Spleen (tissue), 11 donors: ENCODE measurements around the gene TMCO4. TPM values are rescaled to one million over a fixed set of nuclear protein-coding genes. Genes with fewer than 3 reads are reported as not detected.
A peak's percentile ranks its signal among the peaks of the same experiment; 100 is the strongest.
"Not testable (repeated sequence)": the region's sequence is repeated elsewhere in the genome, so short reads cannot be mapped to it uniquely, and the experiment has no call there.

Experiments used
- DNase-seq: peaks from one replicate; pipeline ENCODE4 v3.0.0-alpha.2; 2020
- H3K27ac ChIP-seq, 8 donors: fragments of 200-600 bp; sonication (generic) in 7 of 8; 1 replicate in 4 of 8; 2 replicates in 4 of 8; pipeline versions ENCODE4 v1.5.0 to v1.8.0; 2016 to 2021; ENCODE audit warnings: inconsistent platforms in 4 of 8, mild to moderate bottlenecking in 4 of 8, moderate library complexity in 1 of 8
- H3K27me3 ChIP-seq, 7 donors: fragments of 200-600 bp; sonication (generic) in 6 of 7; replicated peaks in 1 of 7; 1 replicate in 4 of 7; 2 replicates in 3 of 7; pipeline versions ENCODE4 v1.5.0 to v1.8.0; 2016 to 2021; ENCODE audit warnings: inconsistent platforms in 3 of 7, mild to moderate bottlenecking in 1 of 7
- H3K36me3 ChIP-seq, 6 donors: fragments of 200-600 bp; sonication (generic) in 5 of 6; 1 replicate in 4 of 6; 2 replicates in 2 of 6; pipeline versions ENCODE4 v1.5.0 to v1.8.0; 2016 to 2021; ENCODE audit warnings: inconsistent platforms in 2 of 6
- H3K4me1 ChIP-seq, 6 donors: fragments of 200-600 bp; sonication (generic) in 5 of 6; 1 replicate in 3 of 6; 2 replicates in 3 of 6; pipeline versions ENCODE4 v1.5.0 to v1.8.0; 2016 to 2021; ENCODE audit warnings: inconsistent platforms in 3 of 6
- H3K4me3 ChIP-seq, 8 donors: fragments of 200-600 bp; sonication (generic) in 7 of 8; 1 replicate in 4 of 8; 2 replicates in 4 of 8; pipeline versions ENCODE4 v1.5.0 to v1.8.0; 2016 to 2021; ENCODE audit warnings: inconsistent platforms in 4 of 8, mild to moderate bottlenecking in 4 of 8, moderate library complexity in 2 of 8
- H3K9me3 ChIP-seq, 8 donors: fragments of 200-600 bp; sonication (generic) in 7 of 8; 1 replicate in 4 of 8; 2 replicates in 4 of 8; pipeline versions ENCODE4 v1.5.0 to v1.8.0; 2016 to 2021; ENCODE audit warnings: inconsistent platforms in 4 of 8
- POLR2A ChIP-seq, 3 donors: fragments of 450-650 bp; IDR thresholded peaks; one replicate each; pipeline ENCODE4 v1.5.1; 2017; ENCODE audit warnings: antibody characterized with exemption in 3 of 3, mild to moderate bottlenecking in 1 of 3
- POLR2AphosphoS5 ChIP-seq, 3 donors: sonication (generic); formaldehyde crosslinking; IDR thresholded peaks; one replicate each; pipeline ENCODE4 v1.5.1; 2017; ENCODE audit warnings: antibody characterized with exemption in 3 of 3
- WGBS, 5 donors: extraction: QIAGEN DNeasy Blood & Tissue Kit in 3 of 5; methylation state at CpG; one replicate each; pipeline versions ENCODE4 v1.1.5 to v1.1.7; 2013 to 2018; 5-methylcytosine and 5-hydroxymethylcytosine counted together
- intact Hi-C: fragments of 100-400 bp; cut with DNase I; formaldehyde crosslinking; loops from one replicate; pipeline ENCODE4 v1.15.0; 2023; ENCODE audit warnings: low total_unique reads
- polyA plus RNA-seq, 3 donors: library from polyadenylated mRNA; stranded (reverse); fragments of 200-250 nt; gene quantifications; one replicate each; pipeline ENCODE4 v1.2.1, GENCODE V29; 2013
- total RNA-seq, 7 donors: library from RNA; depleted of rRNA in 3 of 7; stranded (reverse); fragments of >200 nt in 3 of 7; fragmentation: NEBNext Ultra II Directional in 4 of 7; extraction: Animal tissue kit (Norgen Biotek cat#: 25700) in 4 of 7; gene quantifications; one replicate each; pipeline versions ENCODE4 v1.1.0 to v1.2.1, GENCODE V29; 2016 to 2021
- TF ChIP-seq, protein P1 (sequence below), 11 experiments: fragments of 200-600 bp in 7 of 11; fragments of 450-650 bp in 4 of 11; sonication (generic) in 4 of 11; IDR thresholded peaks in 8 of 11; conservative IDR thresholded peaks in 3 of 11; 1 replicate in 7 of 11; 2 replicates in 4 of 11; pipeline versions ENCODE4 v1.4.0 to v1.8.0; 2016 to 2021; ENCODE audit warnings: antibody characterized with exemption in 11 of 11, inconsistent platforms in 4 of 11, mild to moderate bottlenecking in 1 of 11
- donor health status: healthy with polysubstance abuse.
- donor health status: DM: no; HTN: no; CAD: no; lungs with moderate emphysema.
- donor health status: DM: no; HTN: no; CAD: no.
- donor health status: Bipolar disorder and iron deficiency.
- donor health status: healthy.
- donor health status: DM: no; HTN: no; CAD: no.
- donor health status: DM: yes; HTN: yes; CAD: no.

The TMCO4 gene
- total and polyA plus RNA-seq, 10 donors = 15.4 to 40.8 (median 27.2) TPM

DNA sequence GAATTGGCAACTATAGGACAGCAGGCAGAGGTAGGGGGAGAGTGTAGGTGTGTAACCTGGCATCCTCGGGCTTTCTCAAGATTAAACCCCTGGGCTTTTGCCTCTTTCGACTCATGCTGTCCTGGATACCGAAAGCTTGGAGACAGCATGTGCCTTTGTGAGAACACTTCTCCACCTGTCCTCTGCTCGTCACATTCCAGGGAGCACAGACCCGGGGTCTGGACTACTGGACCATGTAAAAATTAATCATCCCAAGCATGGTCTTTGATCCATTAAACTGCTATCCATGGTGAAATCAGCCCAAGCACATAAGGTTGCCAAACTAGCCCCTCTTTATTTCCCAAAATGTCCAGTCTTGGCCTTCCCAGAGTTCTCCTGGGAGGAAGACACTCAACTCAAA is 24.3 kb upstream of the TMCO4 start:
- no peak for DNase-seq
- Histone ChIP-seq H3K4me1 (no peaks in the 10 kb centered on the region), H3K9me3 (no peaks in the 10 kb centered on the region), H3K4me3 (no peak overlapping the region), H3K27me3 (no peaks in the 10 kb centered on the region), H3K27ac (no peak overlapping the region), H3K36me3 (no peaks in the 10 kb centered on the region)
- TF ChIP-seq, protein P1, sequence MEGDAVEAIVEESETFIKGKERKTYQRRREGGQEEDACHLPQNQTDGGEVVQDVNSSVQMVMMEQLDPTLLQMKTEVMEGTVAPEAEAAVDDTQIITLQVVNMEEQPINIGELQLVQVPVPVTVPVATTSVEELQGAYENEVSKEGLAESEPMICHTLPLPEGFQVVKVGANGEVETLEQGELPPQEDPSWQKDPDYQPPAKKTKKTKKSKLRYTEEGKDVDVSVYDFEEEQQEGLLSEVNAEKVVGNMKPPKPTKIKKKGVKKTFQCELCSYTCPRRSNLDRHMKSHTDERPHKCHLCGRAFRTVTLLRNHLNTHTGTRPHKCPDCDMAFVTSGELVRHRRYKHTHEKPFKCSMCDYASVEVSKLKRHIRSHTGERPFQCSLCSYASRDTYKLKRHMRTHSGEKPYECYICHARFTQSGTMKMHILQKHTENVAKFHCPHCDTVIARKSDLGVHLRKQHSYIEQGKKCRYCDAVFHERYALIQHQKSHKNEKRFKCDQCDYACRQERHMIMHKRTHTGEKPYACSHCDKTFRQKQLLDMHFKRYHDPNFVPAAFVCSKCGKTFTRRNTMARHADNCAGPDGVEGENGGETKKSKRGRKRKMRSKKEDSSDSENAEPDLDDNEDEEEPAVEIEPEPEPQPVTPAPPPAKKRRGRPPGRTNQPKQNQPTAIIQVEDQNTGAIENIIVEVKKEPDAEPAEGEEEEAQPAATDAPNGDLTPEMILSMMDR (IDR thresholded peaks at IDR 0.05 in 8 of 11, conservative IDR thresholded peaks at IDR 0.05 in 3 of 11) = no peak
- TF ChIP-seq POLR2A (IDR thresholded peaks at IDR 0.05) (no peak), POLR2AphosphoS5 (IDR thresholded peaks at IDR 0.05) (no peak)
- intact Hi-C loops = no loop called here
- 73 to 92% (median 88%) methylated on average over 5 of the region's 5 CpGs for WGBS, 5 donors

DNA sequence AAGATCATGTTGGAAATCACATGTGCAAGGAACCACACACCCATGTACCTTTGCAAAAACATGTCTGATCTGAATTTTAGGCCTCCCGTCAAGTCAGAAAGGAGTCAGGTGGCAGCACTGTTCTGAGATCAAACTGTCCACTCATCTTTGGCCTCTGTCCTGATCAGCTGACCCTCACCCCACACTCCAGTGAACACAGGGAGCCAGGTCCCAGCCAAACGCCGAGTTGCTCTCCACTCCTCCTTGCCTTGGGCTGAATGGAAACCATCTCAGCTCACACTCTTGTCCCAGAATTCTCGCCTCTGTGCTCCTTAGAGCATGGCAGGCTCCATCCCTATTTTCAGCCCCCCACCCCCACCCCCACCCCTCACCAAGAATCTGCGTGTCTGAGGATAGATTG is 20.0 kb upstream of the TMCO4 start:
- no peak overlapping the region for H3K27ac ChIP-seq
- peak; percentile 34 for DNase-seq
- H3K36me3 ChIP-seq = no peaks in the 10 kb centered on the region
- no peaks in the 10 kb centered on the region for H3K27me3 ChIP-seq
- H3K4me3 ChIP-seq = no peak overlapping the region
- peaks cover 0 to 8% (median 0%) of the 10 kb centered on the region in 6 donors for H3K4me1 ChIP-seq
- H3K9me3 ChIP-seq = no peaks in the 10 kb centered on the region
- TF ChIP-seq POLR2AphosphoS5 (IDR thresholded peaks at IDR 0.05) (no peak), POLR2A (IDR thresholded peaks at IDR 0.05) (no peak)
- TF ChIP-seq, protein P1 (IDR thresholded peaks at IDR 0.05 in 8 of 11, conservative IDR thresholded peaks at IDR 0.05 in 3 of 11) = no peak
- intact Hi-C loops = no loop called here
- WGBS, 5 donors = 79 to 91% (median 85%) methylated on average over 5 of the region's 5 CpGs

DNA sequence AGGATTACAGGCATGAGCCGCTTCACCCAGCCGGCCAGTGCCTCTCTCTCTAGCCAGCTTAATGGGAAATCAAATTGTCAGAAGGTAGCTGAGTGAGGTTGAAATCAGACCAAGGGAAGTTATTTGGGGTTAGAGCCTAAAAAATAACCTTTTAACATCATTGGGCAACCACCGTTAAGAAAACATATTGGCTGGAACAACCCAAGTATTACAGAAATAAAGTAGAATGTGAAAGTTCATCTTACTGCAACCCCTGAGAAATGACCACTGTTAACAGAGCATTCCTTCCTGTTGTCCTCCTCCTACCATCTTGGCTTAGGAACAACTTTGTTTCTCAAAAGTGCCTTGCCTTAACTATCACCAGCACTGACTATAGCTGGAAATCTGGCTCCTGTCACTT is 18.6 kb upstream of the TMCO4 start:
- TF ChIP-seq, protein P1 (IDR thresholded peaks at IDR 0.05 in 8 of 11, conservative IDR thresholded peaks at IDR 0.05 in 3 of 11) = no peak
- TF ChIP-seq POLR2AphosphoS5 (IDR thresholded peaks at IDR 0.05) (no peak), POLR2A (IDR thresholded peaks at IDR 0.05) (no peak)
- no peaks in the 10 kb centered on the region for H3K9me3 ChIP-seq
- no peaks in the 10 kb centered on the region for H3K36me3 ChIP-seq
- 84 to 91% (median 87%) methylated on average over 3 of the region's 3 CpGs for WGBS, 5 donors
- peak; percentile 14 for DNase-seq
- intact Hi-C loops = no loop called here
- H3K27ac ChIP-seq = peak overlapping the region in 1 of 8 donors; percentile 7
- no peaks in the 10 kb centered on the region for H3K27me3 ChIP-seq
- peaks cover 0 to 8% (median 0%) of the 10 kb centered on the region in 6 donors for H3K4me1 ChIP-seq
- H3K4me3 ChIP-seq = no peak overlapping the region

DNA sequence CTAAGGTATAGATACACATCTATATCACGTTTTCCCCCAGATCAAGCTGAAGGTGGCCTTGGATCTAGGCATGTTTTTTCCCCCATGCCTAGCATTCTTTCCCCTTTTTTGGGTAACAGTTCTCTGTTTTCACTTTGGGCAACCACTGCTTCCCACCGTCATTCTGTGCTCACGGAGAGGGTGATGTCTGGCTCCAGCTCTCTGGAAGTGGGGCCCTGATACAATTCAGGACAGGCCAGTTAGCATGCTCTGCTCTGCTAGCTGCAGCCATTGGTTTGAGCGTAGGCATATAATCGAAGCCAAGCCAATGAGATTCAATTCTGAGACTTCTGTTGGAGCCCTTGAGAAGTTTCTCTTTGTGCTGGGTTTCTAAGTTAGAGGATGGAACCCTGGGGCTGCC is 17.4 kb upstream of the TMCO4 start:
- WGBS, 5 donors = 83 to 91% (median 87%) methylated on average over 5 of the region's 5 CpGs
- TF ChIP-seq POLR2AphosphoS5 (IDR thresholded peaks at IDR 0.05) (no peak), POLR2A (IDR thresholded peaks at IDR 0.05) (no peak)
- TF ChIP-seq, protein P1 (IDR thresholded peaks at IDR 0.05 in 8 of 11, conservative IDR thresholded peaks at IDR 0.05 in 3 of 11) = no peak
- intact Hi-C loops = no loop called here
- peak overlapping the region in 4 of 8 donors; percentile 63 to 80 (median 73) for H3K27ac ChIP-seq
- no peak overlapping the region for H3K4me3 ChIP-seq
- H3K9me3 ChIP-seq = no peaks in the 10 kb centered on the region
- peak; percentile 9 for DNase-seq
- H3K36me3 ChIP-seq = no peaks in the 10 kb centered on the region
- H3K4me1 ChIP-seq = peaks cover 0 to 13% (median 0%) of the 10 kb centered on the region in 6 donors
- H3K27me3 ChIP-seq = no peaks in the 10 kb centered on the region

DNA sequence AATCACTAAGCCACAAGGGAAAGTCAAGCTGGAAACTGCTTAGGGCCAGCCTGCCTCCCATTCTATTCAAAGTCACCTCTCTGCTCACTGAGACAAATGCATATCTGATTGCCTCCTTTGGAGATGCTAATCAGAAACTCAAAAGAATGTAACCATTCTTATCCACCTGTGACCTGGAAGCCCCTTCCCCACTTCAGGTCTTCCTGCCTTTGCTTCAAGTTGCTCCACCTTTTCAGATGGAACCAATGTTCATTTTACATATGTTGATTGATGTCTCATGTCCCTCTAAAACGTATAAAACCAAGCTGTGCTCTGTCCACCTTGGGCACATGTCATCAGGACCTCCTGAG is 17.0 kb upstream of the TMCO4 start:
- Histone ChIP-seq H3K27ac (peak overlapping the region in 7 of 8 donors; percentile 52 to 80 (median 70)), H3K4me1 (peaks cover 0 to 18% (median 0%) of the 10 kb centered on the region in 6 donors)
- H3K27me3 ChIP-seq, H3K36me3 ChIP-seq, DNase-seq, H3K4me3 ChIP-seq, H3K9me3 ChIP-seq, intact Hi-C loops: not testable (repeated sequence)
- WGBS, 5 donors = 38 to 63% (median 59%) methylated on average over 1 of the region's 1 CpG
